LNCAP (cell line): Measurements from ENCODE around the gene PPP2R1B.

Experiments used
- TF ChIP-seq, protein P1 (sequence below): fragments of 450-650 bp; IDR thresholded peaks from 2 replicates; pipeline ENCODE4 v1.5.1; 2017; ENCODE audit warnings: mild to moderate bottlenecking

The PPP2R1B gene

DNA sequence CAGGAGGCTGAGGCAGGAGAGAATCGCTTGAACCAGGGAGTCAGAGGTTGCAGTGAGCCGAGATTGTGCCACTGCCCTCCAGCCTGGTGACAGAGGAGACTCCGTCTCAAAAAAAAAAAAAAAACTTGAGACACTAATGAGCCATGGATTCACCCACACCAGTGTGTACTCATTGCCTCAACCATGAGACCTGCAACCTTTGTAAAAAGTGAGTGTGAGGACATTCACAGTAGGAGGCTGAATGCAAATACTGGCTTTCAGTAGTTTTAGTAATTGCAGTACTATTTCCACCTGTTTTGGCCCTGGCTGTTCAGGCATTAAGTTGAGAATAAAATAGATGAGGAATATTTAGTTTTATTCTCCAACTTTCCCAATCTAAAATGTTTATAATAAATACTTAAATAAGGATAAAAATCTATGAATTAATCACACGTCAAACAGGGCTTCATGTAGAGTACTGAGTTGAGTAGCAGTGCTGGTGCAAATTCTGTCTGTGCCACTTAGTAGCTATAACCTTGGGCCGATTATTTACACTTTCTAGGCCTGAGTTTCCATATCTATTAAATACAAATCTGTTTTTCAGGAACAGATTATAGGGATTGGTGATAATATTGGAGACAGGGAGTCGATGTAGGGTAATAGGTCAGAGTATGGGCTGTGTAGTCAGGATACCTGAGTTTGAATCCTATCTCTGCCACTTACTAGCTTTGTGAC is 72.8 kb downstream of the PPP2R1B start:
- TF ChIP-seq, protein P1, sequence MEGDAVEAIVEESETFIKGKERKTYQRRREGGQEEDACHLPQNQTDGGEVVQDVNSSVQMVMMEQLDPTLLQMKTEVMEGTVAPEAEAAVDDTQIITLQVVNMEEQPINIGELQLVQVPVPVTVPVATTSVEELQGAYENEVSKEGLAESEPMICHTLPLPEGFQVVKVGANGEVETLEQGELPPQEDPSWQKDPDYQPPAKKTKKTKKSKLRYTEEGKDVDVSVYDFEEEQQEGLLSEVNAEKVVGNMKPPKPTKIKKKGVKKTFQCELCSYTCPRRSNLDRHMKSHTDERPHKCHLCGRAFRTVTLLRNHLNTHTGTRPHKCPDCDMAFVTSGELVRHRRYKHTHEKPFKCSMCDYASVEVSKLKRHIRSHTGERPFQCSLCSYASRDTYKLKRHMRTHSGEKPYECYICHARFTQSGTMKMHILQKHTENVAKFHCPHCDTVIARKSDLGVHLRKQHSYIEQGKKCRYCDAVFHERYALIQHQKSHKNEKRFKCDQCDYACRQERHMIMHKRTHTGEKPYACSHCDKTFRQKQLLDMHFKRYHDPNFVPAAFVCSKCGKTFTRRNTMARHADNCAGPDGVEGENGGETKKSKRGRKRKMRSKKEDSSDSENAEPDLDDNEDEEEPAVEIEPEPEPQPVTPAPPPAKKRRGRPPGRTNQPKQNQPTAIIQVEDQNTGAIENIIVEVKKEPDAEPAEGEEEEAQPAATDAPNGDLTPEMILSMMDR, result no peak

DNA sequence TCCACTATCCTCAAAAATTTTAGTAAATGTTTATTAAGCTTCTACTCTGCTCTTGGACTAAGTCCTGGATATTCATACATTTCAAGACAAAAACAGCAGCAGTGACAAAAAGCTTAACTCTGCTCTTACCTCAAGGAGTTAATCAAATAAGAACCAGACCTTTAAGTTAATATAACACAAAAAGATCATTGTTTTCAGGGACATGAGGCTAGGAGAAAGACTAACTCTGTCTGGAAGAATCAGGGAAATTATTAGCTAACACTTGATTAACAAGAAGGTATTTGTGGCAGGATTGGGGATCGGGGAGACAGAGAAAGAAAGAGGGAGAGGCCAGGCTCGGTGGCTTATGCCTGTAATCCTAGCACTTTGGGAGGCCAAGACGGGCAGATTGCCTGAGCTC is 74.4 kb downstream of the PPP2R1B start:
- TF ChIP-seq, protein P1, result no peak

DNA sequence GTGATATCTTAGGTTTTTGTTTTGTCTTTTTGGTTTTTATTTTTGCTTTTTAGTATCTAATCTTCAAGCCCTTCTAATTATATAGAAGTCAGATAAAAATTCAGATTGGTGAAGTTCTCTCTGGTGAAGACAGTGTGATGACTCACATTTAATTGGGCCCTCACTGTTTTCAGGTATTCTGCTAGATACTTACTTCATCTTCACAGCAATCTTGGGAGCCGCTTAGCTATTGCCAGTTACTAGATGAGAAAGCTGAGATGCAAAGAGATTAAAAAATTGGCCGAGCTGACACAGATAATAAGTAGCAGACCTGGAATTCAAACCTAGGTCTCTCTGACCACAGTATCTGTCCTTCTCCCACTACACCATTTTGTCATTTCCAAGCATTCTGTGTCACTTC is 75.0 kb downstream of the PPP2R1B start:
- TF ChIP-seq, protein P1, result no peak

DNA sequence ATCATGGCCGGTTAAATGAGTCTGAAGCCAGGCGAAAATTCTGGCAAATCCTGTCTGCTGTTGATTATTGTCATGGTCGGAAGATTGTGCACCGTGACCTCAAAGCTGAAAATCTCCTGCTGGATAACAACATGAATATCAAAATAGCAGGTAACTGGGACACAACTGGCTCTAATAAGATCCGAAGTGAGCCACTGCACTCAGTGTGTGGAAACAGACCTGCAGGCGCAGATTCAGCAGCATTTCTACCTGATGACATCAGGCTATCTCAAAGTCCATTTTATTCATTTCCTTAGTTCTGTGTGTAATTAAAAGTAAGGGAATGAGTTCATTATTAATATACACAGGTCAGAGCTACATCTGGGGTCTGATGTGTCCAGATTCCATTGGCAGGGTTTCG is 78.2 kb downstream of the PPP2R1B start:
- TF ChIP-seq, protein P1, result no peak

DNA sequence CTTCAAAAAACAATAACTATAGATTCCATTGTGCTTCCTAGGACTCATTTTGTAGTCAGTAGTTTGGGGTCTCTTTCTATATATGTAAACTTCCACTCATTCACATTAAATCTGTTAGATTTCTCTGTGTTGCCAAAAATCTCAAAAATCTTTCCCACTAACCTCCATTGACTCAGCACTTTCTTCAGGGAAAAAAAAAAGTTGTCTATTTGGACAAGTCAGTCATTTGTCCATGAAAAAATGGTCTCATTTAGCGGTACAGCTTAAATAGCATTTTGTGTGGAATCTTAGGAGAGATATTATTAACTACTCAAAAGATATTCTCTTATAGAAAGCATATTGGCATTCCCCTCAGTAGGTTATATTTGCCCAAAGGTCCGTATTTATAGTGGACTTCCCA is 81.9 kb downstream of the PPP2R1B start:
- TF ChIP-seq, protein P1, result no peak

DNA sequence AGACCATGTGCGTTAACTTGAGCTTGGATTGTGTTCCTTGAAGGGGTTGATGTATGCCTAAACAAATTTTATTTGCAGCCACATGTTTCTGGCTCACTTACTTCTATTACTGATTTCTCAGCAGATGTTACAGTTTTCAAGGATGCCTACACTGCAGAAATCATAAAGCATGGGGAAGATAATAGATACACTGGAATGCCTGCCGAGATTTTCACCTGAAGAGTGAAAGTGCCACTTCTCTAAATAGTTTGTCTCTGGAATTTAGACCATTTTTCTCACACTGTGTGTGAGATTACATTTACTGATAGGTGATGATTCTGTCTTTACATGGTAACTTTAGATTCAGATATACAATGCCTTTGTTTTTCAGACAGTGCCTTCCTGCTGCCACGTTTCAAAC is 82.4 kb downstream of the PPP2R1B start:
- TF ChIP-seq, protein P1, result no peak

DNA sequence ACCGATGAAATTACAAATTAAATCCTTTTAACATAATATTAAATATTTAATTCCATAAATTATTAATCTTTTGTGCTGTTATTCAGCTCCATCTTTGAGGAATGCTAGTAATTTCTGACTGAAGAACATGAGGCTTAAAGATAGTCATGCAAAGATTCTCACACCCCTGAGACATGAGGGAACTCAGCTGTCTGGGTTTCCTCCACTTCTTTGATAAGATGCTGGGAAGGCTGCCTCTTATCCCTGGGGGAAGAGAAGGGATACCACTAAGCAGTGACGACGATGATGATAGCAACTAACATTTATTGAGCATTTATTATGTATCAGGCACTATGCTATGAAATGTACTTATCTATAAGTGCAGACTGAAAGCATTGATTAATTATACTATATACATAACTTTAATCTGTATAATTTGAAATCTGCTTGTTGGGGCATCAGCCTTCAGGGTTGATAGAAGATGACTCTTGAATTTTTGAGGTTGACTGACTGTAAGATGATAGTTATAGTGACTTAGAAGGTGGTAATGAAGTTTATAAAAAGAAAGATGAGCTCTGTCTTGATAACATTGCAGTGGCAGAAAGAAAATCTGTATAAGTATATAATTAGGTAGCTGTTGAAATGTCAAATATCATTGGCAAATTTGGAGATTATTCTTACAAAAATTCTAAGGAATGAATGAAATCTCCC is 85.6 kb downstream of the PPP2R1B start:
- TF ChIP-seq, protein P1, result no peak
